ENCODE data around the gene DOCK10.
A peak's percentile ranks its signal among the peaks of the same experiment; 100 is the strongest.

The DOCK10 gene

GRCh38 chr2:225041851-225042799, at the start of gene DOCK10:
Gene DOCK10, minus strand, starts transcription at chr2:225042468. Its CDS starts 94 bp downstream, at chr2:225042374.
- H3K4me3 ChIP-seq (ENCODE audit: low read length) = peak within 1 kb of the TSS; percentile 82
- no peaks in the 10 kb centered on the region for H3K36me3 ChIP-seq (ENCODE audit: control insufficient read depth, insufficient read depth, low read length, severe bottlenecking)
- H3K4me1 ChIP-seq (ENCODE audit: control insufficient read depth, insufficient read depth, low read length) = peaks cover 13% of the 10 kb centered on the region
- H3K9ac ChIP-seq (ENCODE audit: low read length) = peak within 1 kb of the TSS; percentile 78
- DNase-seq (ENCODE audit: low read depth) = peak; percentile 82
- H3K27me3 ChIP-seq (replicated peaks; ENCODE audit: control insufficient read depth, insufficient read depth, low read length) = peaks cover 11% of the 10 kb centered on the region
- no peaks in the 10 kb centered on the region for H3K9me3 ChIP-seq (ENCODE audit: control insufficient read depth, low read length)

- H3K9ac ChIP-seq (ENCODE audit: low read length) = no peak overlapping the region
- no peaks in the 10 kb centered on the region for H3K36me3 ChIP-seq (ENCODE audit: control insufficient read depth, insufficient read depth, low read length, severe bottlenecking)
- H3K27me3 ChIP-seq (replicated peaks; ENCODE audit: control insufficient read depth, insufficient read depth, low read length) = no peaks in the 10 kb centered on the region
- H3K4me1 ChIP-seq (ENCODE audit: control insufficient read depth, insufficient read depth, low read length) = no peaks in the 10 kb centered on the region
- peak; percentile 59 for DNase-seq (ENCODE audit: low read depth)
- no peak overlapping the region for H3K4me3 ChIP-seq (ENCODE audit: low read length)
- no peaks in the 10 kb centered on the region for H3K9me3 ChIP-seq (ENCODE audit: control insufficient read depth, low read length)
These were observed 49.1 kb upstream of the DOCK10 start for GRCh38 chr2:225091336-225091735.

- H3K36me3 ChIP-seq (ENCODE audit: control insufficient read depth, insufficient read depth, low read length, severe bottlenecking) = no peaks in the 10 kb centered on the region
- H3K27me3 ChIP-seq (replicated peaks; ENCODE audit: control insufficient read depth, insufficient read depth, low read length) = no peaks in the 10 kb centered on the region
- no peak overlapping the region for H3K9ac ChIP-seq (ENCODE audit: low read length)
- H3K4me3 ChIP-seq (ENCODE audit: low read length) = no peak overlapping the region
- H3K9me3 ChIP-seq (ENCODE audit: control insufficient read depth, low read length) = no peaks in the 10 kb centered on the region
- H3K4me1 ChIP-seq (ENCODE audit: control insufficient read depth, insufficient read depth, low read length) = no peaks in the 10 kb centered on the region
- DNase-seq (ENCODE audit: low read depth) = no peak
These were observed 48.5 kb upstream of the DOCK10 start for GRCh38 chr2:225090746-225091145.

- peaks cover 6% of the 10 kb centered on the region for H3K9me3 ChIP-seq (ENCODE audit: control insufficient read depth, low read length)
- DNase-seq (ENCODE audit: low read depth) = no peak
- H3K27me3 ChIP-seq (replicated peaks; ENCODE audit: control insufficient read depth, insufficient read depth, low read length) = no peaks in the 10 kb centered on the region
- H3K4me3 ChIP-seq (ENCODE audit: low read length) = no peak overlapping the region
- no peaks in the 10 kb centered on the region for H3K4me1 ChIP-seq (ENCODE audit: control insufficient read depth, insufficient read depth, low read length)
- H3K36me3 ChIP-seq (ENCODE audit: control insufficient read depth, insufficient read depth, low read length, severe bottlenecking) = no peaks in the 10 kb centered on the region
- no peak overlapping the region for H3K9ac ChIP-seq (ENCODE audit: low read length)
These were observed 44.6 kb upstream of the DOCK10 start for GRCh38 chr2:225086915-225087314.

- Histone ChIP-seq H3K9me3 (ENCODE audit: control insufficient read depth, low read length) (peaks cover 6% of the 10 kb centered on the region), H3K27me3 (replicated peaks; ENCODE audit: control insufficient read depth, insufficient read depth, low read length) (no peaks in the 10 kb centered on the region), H3K36me3 (ENCODE audit: control insufficient read depth, insufficient read depth, low read length, severe bottlenecking) (no peaks in the 10 kb centered on the region), H3K4me1 (ENCODE audit: control insufficient read depth, insufficient read depth, low read length) (no peaks in the 10 kb centered on the region), H3K4me3 (ENCODE audit: low read length) (no peak overlapping the region), H3K9ac (ENCODE audit: low read length) (no peak overlapping the region)
- no peak for DNase-seq (ENCODE audit: low read depth)
These were observed 44.2 kb upstream of the DOCK10 start for GRCh38 chr2:225086439-225086838.

- H3K36me3 ChIP-seq (ENCODE audit: control insufficient read depth, insufficient read depth, low read length, severe bottlenecking) = no peaks in the 10 kb centered on the region
- DNase-seq (ENCODE audit: low read depth) = no peak
- H3K27me3 ChIP-seq (replicated peaks; ENCODE audit: control insufficient read depth, insufficient read depth, low read length) = no peaks in the 10 kb centered on the region
- no peaks in the 10 kb centered on the region for H3K4me1 ChIP-seq (ENCODE audit: control insufficient read depth, insufficient read depth, low read length)
- H3K9ac ChIP-seq (ENCODE audit: low read length) = no peak overlapping the region
- H3K4me3 ChIP-seq (ENCODE audit: low read length) = no peak overlapping the region
- H3K9me3 ChIP-seq (ENCODE audit: control insufficient read depth, low read length) = peaks cover 6% of the 10 kb centered on the region
These were observed 41.0 kb upstream of the DOCK10 start for GRCh38 chr2:225083276-225083675.

GRCh38 chr2:225076125-225076524, 33.9 kb upstream of the DOCK10 start:
- peak; percentile 80 for DNase-seq (ENCODE audit: low read depth)
- Histone ChIP-seq H3K4me1 (ENCODE audit: control insufficient read depth, insufficient read depth, low read length) (peaks cover 9% of the 10 kb centered on the region), H3K27me3 (replicated peaks; ENCODE audit: control insufficient read depth, insufficient read depth, low read length) (no peaks in the 10 kb centered on the region), H3K9ac (ENCODE audit: low read length) (no peak overlapping the region), H3K9me3 (ENCODE audit: control insufficient read depth, low read length) (no peaks in the 10 kb centered on the region), H3K4me3 (ENCODE audit: low read length) (no peak overlapping the region), H3K36me3 (ENCODE audit: control insufficient read depth, insufficient read depth, low read length, severe bottlenecking) (no peaks in the 10 kb centered on the region)

- Histone ChIP-seq H3K9ac (ENCODE audit: low read length) (no peak overlapping the region), H3K27me3 (replicated peaks; ENCODE audit: control insufficient read depth, insufficient read depth, low read length) (no peaks in the 10 kb centered on the region), H3K4me1 (ENCODE audit: control insufficient read depth, insufficient read depth, low read length) (peaks cover 9% of the 10 kb centered on the region), H3K9me3 (ENCODE audit: control insufficient read depth, low read length) (no peaks in the 10 kb centered on the region), H3K4me3 (ENCODE audit: low read length) (no peak overlapping the region), H3K36me3 (ENCODE audit: control insufficient read depth, insufficient read depth, low read length, severe bottlenecking) (no peaks in the 10 kb centered on the region)
- no peak for DNase-seq (ENCODE audit: low read depth)
These were observed 32.8 kb upstream of the DOCK10 start for GRCh38 chr2:225074919-225075681.

- H3K9ac ChIP-seq (ENCODE audit: low read length) = no peak overlapping the region
- no peaks in the 10 kb centered on the region for H3K9me3 ChIP-seq (ENCODE audit: control insufficient read depth, low read length)
- no peaks in the 10 kb centered on the region for H3K27me3 ChIP-seq (replicated peaks; ENCODE audit: control insufficient read depth, insufficient read depth, low read length)
- H3K4me1 ChIP-seq (ENCODE audit: control insufficient read depth, insufficient read depth, low read length) = peaks cover 9% of the 10 kb centered on the region
- no peaks in the 10 kb centered on the region for H3K36me3 ChIP-seq (ENCODE audit: control insufficient read depth, insufficient read depth, low read length, severe bottlenecking)
- H3K4me3 ChIP-seq (ENCODE audit: low read length) = no peak overlapping the region
- DNase-seq (ENCODE audit: low read depth) = no peak
These were observed 32.1 kb upstream of the DOCK10 start for GRCh38 chr2:225074366-225074765.

- no peak overlapping the region for H3K9ac ChIP-seq (ENCODE audit: low read length)
- H3K36me3 ChIP-seq (ENCODE audit: control insufficient read depth, insufficient read depth, low read length, severe bottlenecking) = no peaks in the 10 kb centered on the region
- H3K4me1 ChIP-seq (ENCODE audit: control insufficient read depth, insufficient read depth, low read length) = peaks cover 9% of the 10 kb centered on the region
- no peak for DNase-seq (ENCODE audit: low read depth)
- H3K9me3 ChIP-seq (ENCODE audit: control insufficient read depth, low read length) = no peaks in the 10 kb centered on the region
- no peaks in the 10 kb centered on the region for H3K27me3 ChIP-seq (replicated peaks; ENCODE audit: control insufficient read depth, insufficient read depth, low read length)
- H3K4me3 ChIP-seq (ENCODE audit: low read length) = no peak overlapping the region
These were observed 30.9 kb upstream of the DOCK10 start for GRCh38 chr2:225073198-225073597.

- H3K9ac ChIP-seq (ENCODE audit: low read length) = no peak overlapping the region
- no peak for DNase-seq (ENCODE audit: low read depth)
- no peak overlapping the region for H3K4me3 ChIP-seq (ENCODE audit: low read length)
These were observed 30.2 kb upstream of the DOCK10 start for GRCh38 chr2:225072444-225072843.

More at GRCh38 chr2:225072444-225072843, 30.2 kb upstream of the DOCK10 start:
- Histone ChIP-seq H3K9me3 (ENCODE audit: control insufficient read depth, low read length) (no peaks in the 10 kb centered on the region), H3K27me3 (replicated peaks; ENCODE audit: control insufficient read depth, insufficient read depth, low read length) (no peaks in the 10 kb centered on the region), H3K4me1 (ENCODE audit: control insufficient read depth, insufficient read depth, low read length) (peaks cover 9% of the 10 kb centered on the region), H3K36me3 (ENCODE audit: control insufficient read depth, insufficient read depth, low read length, severe bottlenecking) (no peaks in the 10 kb centered on the region)

All from adipocyte (in vitro differentiated cells).